Calu3 (cell line): ENCODE results near the gene IL18. TPM values are rescaled to one million over a fixed set of nuclear protein-coding genes. Genes with fewer than 3 reads are reported as not detected.

ENCODE experiments used
- BruUV-seq: library from RNA; stranded (reverse); fragments of 400-500 nt; replicated peaks from 2 replicates; lab custom pipeline; 2021; lab: Mats Ljungman, UMichigan
- CTCF ChIA-PET: fragments of 300-600 bp; sonication (Branson Sonifier 250); formaldehyde crosslinking; loops from one replicate; lab custom pipeline; 2022; ENCODE audit warnings: antibody characterized with exemption; lab: Charles Lee
- DNase-seq: peaks from one replicate; pipeline ENCODE4 v3.0.0; 2022
- H3K27ac Mint-ChIP-seq: one replicate; pipeline ENCODE4 v1.8.0; 2022; ENCODE audit warnings: mixed read lengths; ENCODE audit not compliant: unreplicated experiment
- H3K27me3 Mint-ChIP-seq: one replicate; pipeline ENCODE4 v1.8.0; 2022; ENCODE audit warnings: mixed read lengths; ENCODE audit not compliant: unreplicated experiment
- H3K36me3 Mint-ChIP-seq: one replicate; pipeline ENCODE4 v1.8.0; 2022; ENCODE audit warnings: mild to moderate bottlenecking, moderate library complexity, mixed read lengths; ENCODE audit not compliant: insufficient read depth, unreplicated experiment
- H3K4me1 Mint-ChIP-seq: one replicate; pipeline ENCODE4 v1.8.0; 2022; ENCODE audit warnings: mild to moderate bottlenecking, low read depth, mixed read lengths; ENCODE audit not compliant: unreplicated experiment
- H3K4me3 Mint-ChIP-seq: one replicate; pipeline ENCODE4 v1.8.0; 2022; ENCODE audit warnings: mild to moderate bottlenecking, low read depth, moderate library complexity, mixed read lengths; ENCODE audit not compliant: unreplicated experiment
- H3K9me3 Mint-ChIP-seq: one replicate; pipeline ENCODE4 v1.8.0; 2022; ENCODE audit warnings: low read depth, mixed read lengths; ENCODE audit not compliant: unreplicated experiment
- intact Hi-C: fragments of 100-400 bp; cut with micrococcal nuclease; formaldehyde crosslinking; loops from one replicate; pipeline ENCODE4 v1.10.0; 2022; ENCODE audit not compliant: unreplicated experiment
- total RNA-seq: library from RNA; stranded (reverse); gene quantifications from 2 replicates; pipeline ENCODE4 v1.2.3, GENCODE V29; 2022
- TF ChIP-seq, protein P1 (sequence below): fragments of 200-600 bp; IDR thresholded peaks from one replicate; pipeline ENCODE4 v1.8.0; 2022; ENCODE audit warnings: antibody characterized with exemption; ENCODE audit not compliant: unreplicated experiment

The IL18 gene
- total RNA-seq, 1 experiment from 2014 or later = 121 TPM

DNA sequence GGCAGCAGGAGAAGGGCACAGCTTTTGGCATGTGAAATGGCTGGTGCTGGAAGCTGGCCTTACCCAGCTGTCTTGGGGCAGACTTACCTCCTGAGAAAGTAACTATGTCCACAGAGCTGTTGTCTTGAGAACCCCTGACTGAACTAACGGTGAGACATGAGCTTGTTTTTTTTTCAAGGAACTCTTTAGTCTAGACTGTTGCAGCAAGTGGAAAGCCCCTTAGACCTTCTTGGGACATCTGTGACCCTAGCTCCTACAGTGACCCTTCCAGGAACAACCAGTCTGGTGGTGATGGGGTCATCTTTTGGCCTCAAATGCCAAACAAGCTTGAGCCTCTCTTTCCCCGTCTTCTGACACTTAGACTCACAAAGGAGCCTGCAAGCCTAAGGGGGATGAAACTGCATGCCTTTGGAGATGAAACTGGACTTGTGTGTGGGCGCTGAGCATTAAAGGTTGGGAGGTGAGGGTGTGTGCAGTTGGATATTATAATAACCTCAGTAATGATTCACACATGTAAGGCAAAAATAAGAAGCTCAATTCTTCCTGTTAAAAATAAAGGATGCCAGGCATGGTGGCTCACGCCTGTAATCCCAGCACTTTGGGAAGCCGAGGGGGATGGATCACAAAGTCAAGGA is 41.8 kb downstream of the IL18 start:
- TF ChIP-seq, protein P1, sequence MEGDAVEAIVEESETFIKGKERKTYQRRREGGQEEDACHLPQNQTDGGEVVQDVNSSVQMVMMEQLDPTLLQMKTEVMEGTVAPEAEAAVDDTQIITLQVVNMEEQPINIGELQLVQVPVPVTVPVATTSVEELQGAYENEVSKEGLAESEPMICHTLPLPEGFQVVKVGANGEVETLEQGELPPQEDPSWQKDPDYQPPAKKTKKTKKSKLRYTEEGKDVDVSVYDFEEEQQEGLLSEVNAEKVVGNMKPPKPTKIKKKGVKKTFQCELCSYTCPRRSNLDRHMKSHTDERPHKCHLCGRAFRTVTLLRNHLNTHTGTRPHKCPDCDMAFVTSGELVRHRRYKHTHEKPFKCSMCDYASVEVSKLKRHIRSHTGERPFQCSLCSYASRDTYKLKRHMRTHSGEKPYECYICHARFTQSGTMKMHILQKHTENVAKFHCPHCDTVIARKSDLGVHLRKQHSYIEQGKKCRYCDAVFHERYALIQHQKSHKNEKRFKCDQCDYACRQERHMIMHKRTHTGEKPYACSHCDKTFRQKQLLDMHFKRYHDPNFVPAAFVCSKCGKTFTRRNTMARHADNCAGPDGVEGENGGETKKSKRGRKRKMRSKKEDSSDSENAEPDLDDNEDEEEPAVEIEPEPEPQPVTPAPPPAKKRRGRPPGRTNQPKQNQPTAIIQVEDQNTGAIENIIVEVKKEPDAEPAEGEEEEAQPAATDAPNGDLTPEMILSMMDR = no peak
- BruUV-seq = no TSS peak
- CTCF ChIA-PET = interaction anchor here (0.6 to 1.2 kb wide), 2 partner anchors 9 to 34 kb away, joined by 3 read pairs; no protein-coding TSS in a partner anchor
- no peak for DNase-seq
- peaks cover 10% of the 10 kb centered on the region for H3K4me1 Mint-ChIP-seq
- intact Hi-C loops = loop anchor here (5.0 kb wide), 1 partner anchor 40 kb away; the partner anchor contains the start of gene IL18
- H3K27me3 Mint-ChIP-seq = no peaks in the 10 kb centered on the region
- H3K36me3 Mint-ChIP-seq = peaks cover 6% of the 10 kb centered on the region
- no peak overlapping the region for H3K27ac Mint-ChIP-seq
- H3K9me3 Mint-ChIP-seq = peaks cover under 1% of the 10 kb centered on the region
- no peak overlapping the region for H3K4me3 Mint-ChIP-seq

DNA sequence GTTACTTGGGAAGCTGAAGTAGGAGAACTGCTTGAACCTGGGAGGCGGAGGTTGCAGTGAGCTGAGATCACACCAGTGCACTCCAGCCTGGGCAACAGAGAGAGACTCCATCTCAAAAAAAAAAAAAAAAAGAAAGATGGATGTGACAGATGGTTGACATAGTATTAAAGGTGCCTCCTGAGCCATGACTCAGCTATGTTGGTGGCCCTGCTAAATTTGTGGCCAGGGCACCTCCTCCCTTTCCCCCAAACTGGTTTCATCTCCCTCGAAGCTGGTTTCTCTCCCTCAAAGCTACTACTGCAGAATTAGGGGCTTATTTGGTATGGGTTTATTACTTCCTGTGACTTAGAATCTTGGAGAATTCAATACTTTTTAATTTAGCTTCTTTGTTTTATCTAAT is 45.7 kb downstream of the IL18 start:
- H3K36me3 Mint-ChIP-seq = peaks cover 6% of the 10 kb centered on the region
- peaks cover 3% of the 10 kb centered on the region for H3K9me3 Mint-ChIP-seq
- intact Hi-C loops = no loop called here
- CTCF ChIA-PET = no interaction called here
- TF ChIP-seq, protein P1 = no peak
- no peak overlapping the region for H3K27ac Mint-ChIP-seq
- H3K27me3 Mint-ChIP-seq = no peaks in the 10 kb centered on the region
- BruUV-seq = no TSS peak
- DNase-seq = no peak
- H3K4me1 Mint-ChIP-seq = peaks cover 10% of the 10 kb centered on the region
- H3K4me3 Mint-ChIP-seq = no peak overlapping the region

DNA sequence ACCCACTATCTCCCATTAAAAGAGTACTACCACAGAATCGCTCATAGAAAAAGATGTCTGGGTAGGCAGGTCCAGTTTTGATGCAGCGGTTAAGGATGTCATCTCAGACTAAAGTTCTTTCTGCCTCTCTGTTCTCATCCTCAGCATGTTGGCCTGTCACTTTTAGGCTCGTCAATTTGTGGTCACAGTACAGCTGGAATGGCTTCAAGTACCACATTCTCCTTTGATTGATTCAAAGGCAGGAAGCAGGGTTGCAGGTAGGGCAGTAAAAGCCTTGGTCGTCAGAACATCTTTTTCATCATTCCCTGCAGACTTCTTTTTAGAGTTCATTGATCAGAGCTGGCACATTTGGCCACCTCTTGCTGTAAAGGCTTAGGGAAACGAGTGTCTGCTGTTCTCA is 48.5 kb downstream of the IL18 start:
- Mint-ChIP-seq H3K4me1 (no peaks in the 10 kb centered on the region), H3K9me3 (peaks cover 3% of the 10 kb centered on the region), H3K27me3 (no peaks in the 10 kb centered on the region), H3K36me3 (peaks cover 2% of the 10 kb centered on the region), H3K4me3 (no peak overlapping the region), H3K27ac (no peak overlapping the region)
- intact Hi-C loops = no loop called here
- no peak for DNase-seq
- BruUV-seq = no TSS peak
- CTCF ChIA-PET = no interaction called here
- TF ChIP-seq, protein P1 = no peak

DNA sequence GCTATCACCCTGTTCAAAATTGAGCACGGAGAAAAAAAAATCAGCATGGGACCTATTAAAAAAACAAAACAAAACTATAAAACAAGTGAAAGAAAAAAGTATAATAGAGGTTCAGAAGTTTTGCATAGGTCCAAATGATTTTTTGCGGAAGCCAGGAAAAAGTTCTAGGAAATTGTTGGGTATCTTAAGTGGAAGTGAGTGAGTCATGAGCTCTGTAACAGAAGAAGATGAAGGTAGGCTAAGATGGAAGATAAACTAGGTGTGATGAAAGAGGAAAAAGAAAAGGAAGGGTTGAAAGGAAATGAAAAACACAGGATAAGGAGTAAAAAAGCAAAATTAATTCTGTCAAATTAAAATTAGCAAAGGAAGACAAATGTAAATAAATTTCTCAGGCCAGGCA is 49.4 kb downstream of the IL18 start:
- H3K36me3 Mint-ChIP-seq = no peaks in the 10 kb centered on the region
- CTCF ChIA-PET = interaction anchor here (0.6 kb wide), 1 partner anchor 12 kb away, joined by 4 read pairs; no protein-coding TSS in a partner anchor
- intact Hi-C loops = loop anchor here (1.0 to 5.0 kb wide), 2 partner anchors 61 to 163 kb away; partner anchors contain the start of gene BCO2
- peaks cover 3% of the 10 kb centered on the region for H3K9me3 Mint-ChIP-seq
- H3K4me1 Mint-ChIP-seq = no peaks in the 10 kb centered on the region
- no peaks in the 10 kb centered on the region for H3K27me3 Mint-ChIP-seq
- H3K4me3 Mint-ChIP-seq = no peak overlapping the region
- TF ChIP-seq, protein P1 = no peak
- no peak for DNase-seq
- BruUV-seq = no TSS peak
- no peak overlapping the region for H3K27ac Mint-ChIP-seq
